H9 (cell line): ENCODE measurements around the gene PROX2. TPM values are rescaled to one million over a fixed set of nuclear protein-coding genes. Genes with fewer than 3 reads are reported as not detected.

Experiments
- DNase-seq: peaks from one replicate; pipeline ENCODE4 v3.0.0-alpha.2; 2017
- H2AFZ ChIP-seq: one replicate; pipeline ENCODE4 v1.6.1; 2013; ENCODE audit warnings: mild to moderate bottlenecking, low read length, control low read depth, moderate library complexity
- H2AK5ac ChIP-seq: 2 replicates; pipeline ENCODE4 v1.6.1; 2013; ENCODE audit warnings: low read length, control low read depth, mixed read lengths; ENCODE audit not compliant: insufficient read length
- H2BK120ac ChIP-seq: one replicate; pipeline ENCODE4 v1.6.1; 2013; ENCODE audit warnings: low read depth, mild to moderate bottlenecking, low read length, control low read depth, inconsistent platforms; ENCODE audit not compliant: poor library complexity, severe bottlenecking
- H2BK12ac ChIP-seq: 2 replicates; pipeline ENCODE4 v1.6.1; 2013; ENCODE audit warnings: low read length, control low read depth, mixed read lengths, low read depth; ENCODE audit not compliant: insufficient read length
- H2BK15ac ChIP-seq: 2 replicates; pipeline ENCODE4 v1.6.1; 2013; ENCODE audit warnings: low read depth, low read length, control low read depth
- H2BK20ac ChIP-seq: one replicate; pipeline ENCODE4 v1.6.1; 2013; ENCODE audit warnings: low read depth, mild to moderate bottlenecking, low read length, control low read depth, inconsistent platforms; ENCODE audit not compliant: poor library complexity, severe bottlenecking
- H2BK5ac ChIP-seq: 2 replicates; pipeline ENCODE4 v1.6.1; 2013; ENCODE audit warnings: low read length, control low read depth, mixed read lengths; ENCODE audit not compliant: insufficient read length
- H3K14ac ChIP-seq: 2 replicates; pipeline ENCODE4 v1.6.1; 2013; ENCODE audit warnings: low read length, control low read depth; ENCODE audit not compliant: insufficient read depth
- H3K18ac ChIP-seq: 2 replicates; pipeline ENCODE4 v1.6.1; 2013; ENCODE audit warnings: low read depth, mild to moderate bottlenecking, mixed read lengths, low read length, control low read depth; ENCODE audit not compliant: insufficient read length
- H3K23ac ChIP-seq: 2 replicates; pipeline ENCODE4 v1.6.1; 2013; ENCODE audit warnings: low read length, control low read depth, mixed read lengths, low read depth; ENCODE audit not compliant: insufficient read length
- H3K23me2 ChIP-seq: 2 replicates; pipeline ENCODE4 v1.6.1; 2013; ENCODE audit warnings: low read depth, mild to moderate bottlenecking, mixed read lengths, low read length, control low read depth; ENCODE audit not compliant: insufficient read length, poor library complexity, severe bottlenecking
- H3K27ac ChIP-seq: 2 replicates; pipeline ENCODE4 v1.5.1; 2013; ENCODE audit warnings: low read length, control low read depth, mixed read lengths, low read depth; ENCODE audit not compliant: insufficient read length
- H3K27me3 ChIP-seq: 2 replicates; pipeline ENCODE4 v1.6.1; 2013; ENCODE audit warnings: low read length, control low read depth, inconsistent platforms; ENCODE audit not compliant: insufficient read depth
- H3K4ac ChIP-seq: 2 replicates; pipeline ENCODE4 v1.6.1; 2013; ENCODE audit warnings: low read depth, mild to moderate bottlenecking, control low read depth, inconsistent platforms, low read length, moderate library complexity
- H3K4me1 ChIP-seq: 2 replicates; pipeline ENCODE4 v1.6.1; 2013; ENCODE audit warnings: low read length, control low read depth, inconsistent platforms; ENCODE audit not compliant: insufficient read depth
- H3K4me2 ChIP-seq: 2 replicates; pipeline ENCODE4 v1.6.1; 2013; ENCODE audit warnings: low read length, control low read depth, mixed read lengths; ENCODE audit not compliant: insufficient read length, insufficient read depth
- H3K56ac ChIP-seq: 2 replicates; pipeline ENCODE4 v1.6.1; 2013; ENCODE audit warnings: low read depth, mild to moderate bottlenecking, mixed read lengths, low read length, control low read depth; ENCODE audit not compliant: insufficient read length
- H3K79me1 ChIP-seq: 2 replicates; pipeline ENCODE4 v1.6.1; 2013; ENCODE audit warnings: low read depth, mild to moderate bottlenecking, moderate library complexity, low read length, control low read depth, inconsistent platforms; ENCODE audit not compliant: insufficient read depth, poor library complexity, severe bottlenecking
- H3K79me2 ChIP-seq: 2 replicates; pipeline ENCODE4 v1.6.1; 2013; ENCODE audit warnings: low read length, control low read depth, inconsistent platforms; ENCODE audit not compliant: insufficient read depth
- H3K9ac ChIP-seq: 2 replicates; pipeline ENCODE4 v1.6.1; 2013; ENCODE audit warnings: low read length, control low read depth, mixed read lengths; ENCODE audit not compliant: insufficient read length; ENCODE audit errors: extremely low read depth
- H3K9me3 ChIP-seq: one replicate; pipeline ENCODE4 v1.6.1; 2013; ENCODE audit warnings: low read depth, low read length, inconsistent platforms; ENCODE audit not compliant: control insufficient read depth
- H3T11ph ChIP-seq: one replicate; pipeline ENCODE4 v1.6.1; 2013; ENCODE audit warnings: mild to moderate bottlenecking, low read length, control low read depth, inconsistent platforms
- H4K20me1 ChIP-seq: one replicate; pipeline ENCODE4 v1.6.1; 2013; ENCODE audit not compliant: control insufficient read depth, insufficient read length, insufficient read depth
- H4K5ac ChIP-seq: 2 replicates; pipeline ENCODE4 v1.6.1; 2013; ENCODE audit warnings: low read depth, mild to moderate bottlenecking, mixed read lengths, low read length, control low read depth; ENCODE audit not compliant: insufficient read length
- H4K8ac ChIP-seq: replicated peaks from 2 replicates; pipeline ENCODE4 v1.6.1; 2013; ENCODE audit warnings: low read length, control low read depth, mixed read lengths, low read depth; ENCODE audit not compliant: insufficient read length
- H4K91ac ChIP-seq: 2 replicates; pipeline ENCODE4 v1.6.1; 2013; ENCODE audit warnings: low read depth, mild to moderate bottlenecking, moderate library complexity, mixed read lengths, low read length, control low read depth; ENCODE audit not compliant: insufficient read length
- H3K27ac Mint-ChIP-seq, 3 experiments: 2 replicates in 2 of 3; 3 replicates in 1 of 3; pipeline ENCODE4 v1.8.0; 2020 to 2021; ENCODE audit warnings: mixed read lengths in 3 of 3, mild to moderate bottlenecking in 1 of 3, moderate library complexity in 1 of 3
- H3K27me3 Mint-ChIP-seq: 2 replicates; pipeline ENCODE4 v1.8.0; 2021; ENCODE audit warnings: low read depth, mild to moderate bottlenecking, moderate library complexity, mixed read lengths
- H3K36me3 Mint-ChIP-seq, 3 experiments: 2 replicates in 2 of 3; 3 replicates in 1 of 3; pipeline ENCODE4 v1.8.0; 2020 to 2021; ENCODE audit warnings: low read depth in 3 of 3, mixed read lengths in 3 of 3; ENCODE audit not compliant: insufficient read depth in 1 of 3
- H3K4me1 Mint-ChIP-seq, 2 experiments: 2 replicates each; pipeline ENCODE4 v1.8.0; 2020; ENCODE audit warnings: mixed read lengths in 2 of 2
- H3K4me3 Mint-ChIP-seq, 2 experiments: 2 replicates in 1 of 2; 3 replicates in 1 of 2; pipeline ENCODE4 v1.8.0; 2020 to 2021; ENCODE audit warnings: mild to moderate bottlenecking in 2 of 2, mixed read lengths in 2 of 2, moderate library complexity in 1 of 2
- H3K9me3 Mint-ChIP-seq, 2 experiments: 2 replicates in 1 of 2; 3 replicates in 1 of 2; pipeline ENCODE4 v1.8.0; 2020; ENCODE audit warnings: mild to moderate bottlenecking in 2 of 2, mixed read lengths in 2 of 2, moderate library complexity in 1 of 2
- WGBS: extraction: QIAGEN DNeasy Blood & Tissue Kit; methylation state at CpG from one replicate; pipeline ENCODE4 v1.1.7; 2013; ENCODE audit warnings: missing lambda C conversion rate, low lambda C conversion rate, mixed read lengths; ENCODE audit not compliant: insufficient read length; ENCODE audit errors: extremely low coverage; 5-methylcytosine and 5-hydroxymethylcytosine counted together
- total RNA-seq: library from RNA; stranded (reverse); gene quantifications from 2 replicates; pipeline ENCODE4 v1.2.1, GENCODE V29; 2021
- TF ChIP-seq, protein P1 (sequence below): fragments of 200-600 bp; sonication (generic); conservative IDR thresholded peaks from 3 replicates; pipeline ENCODE4 v1.8.0; 2021; ENCODE audit warnings: antibody characterized with exemption, mild to moderate bottlenecking

Gene PROX2
- total RNA-seq, 1 experiment from 2014 or later, result not detected

DNA sequence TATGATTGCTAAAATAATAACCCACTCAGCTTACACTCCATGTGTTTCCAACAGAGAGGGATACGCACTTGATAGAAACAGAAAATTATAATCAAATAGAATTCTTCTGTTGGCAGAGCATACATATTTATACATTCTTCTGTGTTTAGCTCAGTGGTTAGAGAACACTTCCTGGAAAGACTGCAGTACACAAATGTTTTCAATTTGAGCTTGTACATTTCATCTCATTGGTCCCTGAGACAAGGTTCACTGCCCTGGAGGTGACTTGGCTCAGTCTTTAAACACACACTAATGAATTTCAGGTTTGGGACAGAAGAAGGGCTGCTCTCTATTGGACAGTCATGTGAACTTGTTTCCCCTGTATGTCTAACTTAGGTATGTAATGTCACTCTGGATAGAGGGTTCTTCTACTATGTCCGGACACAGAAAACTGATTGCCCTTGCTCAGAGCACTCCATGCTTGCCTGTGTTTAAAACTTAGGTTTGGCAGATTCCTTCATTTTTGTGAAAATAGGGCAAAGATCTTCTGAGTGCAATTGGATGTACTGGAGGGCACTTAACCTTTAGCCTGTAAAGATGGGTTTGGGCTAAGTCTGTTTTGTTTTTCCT, 22.9 kb downstream of the PROX2 start:
- no peaks in the 10 kb centered on the region for H3K4me1 ChIP-seq
- no peaks in the 10 kb centered on the region for H3K23me2 ChIP-seq
- H3K4ac ChIP-seq, result no peak overlapping the region
- no peaks in the 10 kb centered on the region for H3K79me2 ChIP-seq
- Mint-ChIP-seq H3K27me3 (no peaks in the 10 kb centered on the region; the same call in 1 of the 2 replicates), H3K36me3 (no peaks in the 10 kb centered on the region), H3K27ac (no peak overlapping the region), H3K4me3 (no peak overlapping the region), H3K4me1 (no peaks in the 10 kb centered on the region), H3K9me3 (no peaks in the 10 kb centered on the region)
- no peak overlapping the region for H3K9ac ChIP-seq
- no peaks in the 10 kb centered on the region for H3K27me3 ChIP-seq
- H4K20me1 ChIP-seq, result no peaks in the 10 kb centered on the region
- TF ChIP-seq, protein P1, sequence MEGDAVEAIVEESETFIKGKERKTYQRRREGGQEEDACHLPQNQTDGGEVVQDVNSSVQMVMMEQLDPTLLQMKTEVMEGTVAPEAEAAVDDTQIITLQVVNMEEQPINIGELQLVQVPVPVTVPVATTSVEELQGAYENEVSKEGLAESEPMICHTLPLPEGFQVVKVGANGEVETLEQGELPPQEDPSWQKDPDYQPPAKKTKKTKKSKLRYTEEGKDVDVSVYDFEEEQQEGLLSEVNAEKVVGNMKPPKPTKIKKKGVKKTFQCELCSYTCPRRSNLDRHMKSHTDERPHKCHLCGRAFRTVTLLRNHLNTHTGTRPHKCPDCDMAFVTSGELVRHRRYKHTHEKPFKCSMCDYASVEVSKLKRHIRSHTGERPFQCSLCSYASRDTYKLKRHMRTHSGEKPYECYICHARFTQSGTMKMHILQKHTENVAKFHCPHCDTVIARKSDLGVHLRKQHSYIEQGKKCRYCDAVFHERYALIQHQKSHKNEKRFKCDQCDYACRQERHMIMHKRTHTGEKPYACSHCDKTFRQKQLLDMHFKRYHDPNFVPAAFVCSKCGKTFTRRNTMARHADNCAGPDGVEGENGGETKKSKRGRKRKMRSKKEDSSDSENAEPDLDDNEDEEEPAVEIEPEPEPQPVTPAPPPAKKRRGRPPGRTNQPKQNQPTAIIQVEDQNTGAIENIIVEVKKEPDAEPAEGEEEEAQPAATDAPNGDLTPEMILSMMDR, result no peak
- no peak overlapping the region for H3K14ac ChIP-seq
- H3K4me2 ChIP-seq, result no peak overlapping the region
- no peak for DNase-seq
- H2BK15ac ChIP-seq, result no peak overlapping the region
- no peaks in the 10 kb centered on the region for H3K9me3 ChIP-seq
- no peak overlapping the region for H4K91ac ChIP-seq
- H2BK20ac ChIP-seq, result no peak overlapping the region
- no peak overlapping the region for H3K23ac ChIP-seq
- H3K79me1 ChIP-seq, result no peaks in the 10 kb centered on the region
- WGBS, result no CpG with 5 or more reads among the region's 2 CpGs
- H2BK12ac ChIP-seq, result no peak overlapping the region
- no peak overlapping the region for H4K8ac ChIP-seq
- H3K18ac ChIP-seq, result no peak overlapping the region
- no peak overlapping the region for H3K27ac ChIP-seq
- no peak overlapping the region for H2BK5ac ChIP-seq
- no peak overlapping the region for H4K5ac ChIP-seq
- H2AFZ ChIP-seq, result no peak overlapping the region
- H3K56ac ChIP-seq, result no peak overlapping the region
- H3T11ph ChIP-seq, result no peak overlapping the region
- no peak overlapping the region for H2BK120ac ChIP-seq
- no peak overlapping the region for H2AK5ac ChIP-seq
